IPS-NIHi11 (cell line): ENCODE data around the gene FREM1.

Experiments used
- DNase-seq: peaks from one replicate; pipeline ENCODE4 v3.0.0; 2012; ENCODE audit warnings: mixed read lengths, low spot score

FREM1 gene

GRCh38 chr9:14761584-14761983 is 148.6 kb downstream of the FREM1 start:
- no peak for DNase-seq

DNA sequence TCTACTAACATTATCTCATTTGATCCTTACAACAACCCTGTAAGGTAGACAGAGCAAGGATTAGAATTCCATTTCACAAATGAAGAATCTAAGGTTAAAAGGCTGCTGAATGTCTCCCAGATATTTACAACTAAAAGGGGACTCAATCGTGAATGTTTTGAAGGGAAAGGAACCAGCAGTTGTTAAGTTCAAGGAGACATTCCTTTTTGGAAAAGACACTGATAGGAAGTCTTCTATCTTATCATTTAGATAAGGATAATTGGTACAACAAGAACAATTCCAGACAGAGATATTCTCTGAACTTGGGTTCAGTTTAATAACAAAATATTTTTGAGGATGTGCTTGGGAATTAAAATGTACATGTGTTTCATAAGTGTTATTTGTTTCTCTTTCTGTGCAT is 150.2 kb downstream of the FREM1 start:
- no peak for DNase-seq

DNA sequence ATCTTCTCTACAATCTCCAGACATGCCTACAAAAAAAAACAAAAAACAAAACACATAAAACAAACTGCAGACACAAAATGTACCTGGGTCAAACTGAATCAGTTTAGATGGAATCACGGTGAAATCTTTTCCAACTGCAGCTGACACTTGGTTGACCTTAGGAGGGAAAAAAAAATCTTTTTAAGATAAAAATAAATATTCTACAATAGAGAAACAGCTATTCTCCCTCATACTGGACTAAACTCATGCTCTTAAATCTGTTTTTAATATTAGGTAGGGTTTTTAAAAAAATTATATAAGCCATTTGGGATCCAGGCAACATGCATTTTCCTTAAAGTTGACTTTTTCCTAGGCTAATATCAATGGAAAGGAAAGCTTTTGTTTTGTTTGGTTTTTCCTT is 153.9 kb downstream of the FREM1 start:
- no peak for DNase-seq

DNA sequence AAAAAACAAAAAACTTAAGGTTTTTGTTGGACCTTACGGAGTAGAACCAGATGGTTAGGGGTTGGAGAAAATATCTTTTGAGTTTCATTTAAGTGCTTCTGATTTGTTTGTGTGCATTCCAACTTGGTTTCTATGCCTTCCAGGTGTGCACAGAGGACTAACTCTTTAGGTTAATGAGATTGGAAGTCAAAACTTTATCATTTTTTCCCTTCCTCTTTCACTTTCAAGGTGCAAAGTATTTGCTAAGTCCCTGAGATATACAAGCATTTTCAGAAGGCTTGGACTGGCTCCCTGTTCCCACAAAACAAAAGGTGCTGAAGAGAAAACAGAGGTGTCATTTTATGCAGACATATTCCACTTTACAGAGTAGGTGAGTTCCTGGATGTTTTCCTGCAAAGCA is 157.4 kb downstream of the FREM1 start:
- DNase-seq, result no peak

- DNase-seq, result no peak
Measured at GRCh38 chr9:14752271-14752670, 158.0 kb downstream of the FREM1 start.

- DNase-seq, result no peak
Measured at GRCh38 chr9:14750821-14751220, 159.4 kb downstream of the FREM1 start.

GRCh38 chr9:14749741-14750211 is 160.5 kb downstream of the FREM1 start:
- DNase-seq, result no peak

- no peak for DNase-seq
Measured at GRCh38 chr9:14748373-14748772, 161.9 kb downstream of the FREM1 start.

DNA sequence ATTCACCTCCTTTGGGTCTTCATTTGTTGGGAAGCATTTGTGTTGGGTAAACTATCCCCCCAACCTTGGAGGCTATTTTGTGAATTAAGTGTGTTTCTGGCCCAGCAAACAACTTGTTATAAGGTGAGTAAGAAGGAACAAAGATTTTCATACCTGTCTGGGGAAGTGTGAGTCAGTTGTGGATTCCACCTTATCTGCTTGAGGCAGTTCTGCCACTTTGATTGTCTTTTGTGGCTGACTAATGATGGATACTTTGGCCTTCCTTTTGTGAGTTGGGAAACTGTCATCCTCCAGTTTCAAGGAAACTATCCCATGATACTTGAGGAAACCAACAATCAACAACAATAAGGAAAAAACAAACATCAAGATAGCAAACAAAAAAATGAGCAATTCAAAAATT is 163.1 kb downstream of the FREM1 start:
- DNase-seq, result no peak

GRCh38 chr9:14746626-14747025 is 163.6 kb downstream of the FREM1 start:
- no peak for DNase-seq

- no peak for DNase-seq
Measured at GRCh38 chr9:14744768-14745167, 165.5 kb downstream of the FREM1 start.

- DNase-seq, result no peak
Measured at GRCh38 chr9:14741369-14741768, 168.9 kb downstream of the FREM1 start.

DNA sequence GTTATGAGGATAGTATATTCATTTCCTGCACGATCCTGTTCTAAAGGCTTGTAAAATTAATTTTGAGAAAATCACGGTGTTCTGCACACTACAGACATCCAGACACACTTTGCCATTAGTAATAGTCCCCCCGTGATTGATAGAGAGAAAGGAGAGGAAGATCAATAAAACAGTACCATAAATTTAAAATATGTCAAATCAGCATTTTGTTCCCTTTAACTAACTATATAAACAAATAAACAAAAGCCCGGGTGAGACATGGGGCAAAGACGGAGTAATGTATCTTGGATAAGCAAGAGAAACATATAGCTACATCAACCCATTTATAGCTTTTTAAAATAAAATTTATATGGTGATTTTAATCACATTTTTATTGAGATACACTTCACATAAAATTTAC is 177.1 kb downstream of the FREM1 start:
- DNase-seq, result no peak

DNA sequence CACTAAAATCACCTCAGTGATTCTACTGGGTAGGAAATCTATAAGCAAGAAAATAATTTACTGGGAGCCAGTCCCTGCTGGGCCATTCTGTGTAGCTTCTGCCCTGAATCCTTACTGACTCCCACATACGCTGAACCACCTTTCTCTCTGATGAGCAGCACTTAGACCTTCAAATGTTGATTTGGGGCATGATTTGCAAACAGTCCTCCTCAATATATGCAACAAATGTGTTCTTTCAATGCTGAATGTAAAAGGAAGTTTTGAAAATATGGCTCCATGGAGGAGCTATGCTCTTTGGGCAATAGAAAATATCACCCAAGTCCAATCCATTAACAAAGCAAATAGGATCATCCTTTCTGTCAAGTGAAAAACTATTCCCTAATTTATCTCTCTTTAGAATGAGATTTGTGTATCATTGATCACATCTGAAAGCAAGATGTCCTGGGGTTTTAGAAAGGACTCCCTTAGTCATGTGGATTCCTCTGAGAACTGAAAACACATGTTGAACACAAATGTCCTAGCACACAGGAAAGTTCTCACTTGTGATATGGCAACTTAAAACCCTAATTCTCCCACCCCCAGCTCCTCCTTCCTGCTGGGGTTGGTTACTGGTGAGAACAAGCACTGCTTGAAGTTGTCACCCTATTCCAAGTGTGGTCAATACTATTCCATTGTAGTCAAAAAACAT is 178.8 kb downstream of the FREM1 start:
- no peak for DNase-seq

DNA sequence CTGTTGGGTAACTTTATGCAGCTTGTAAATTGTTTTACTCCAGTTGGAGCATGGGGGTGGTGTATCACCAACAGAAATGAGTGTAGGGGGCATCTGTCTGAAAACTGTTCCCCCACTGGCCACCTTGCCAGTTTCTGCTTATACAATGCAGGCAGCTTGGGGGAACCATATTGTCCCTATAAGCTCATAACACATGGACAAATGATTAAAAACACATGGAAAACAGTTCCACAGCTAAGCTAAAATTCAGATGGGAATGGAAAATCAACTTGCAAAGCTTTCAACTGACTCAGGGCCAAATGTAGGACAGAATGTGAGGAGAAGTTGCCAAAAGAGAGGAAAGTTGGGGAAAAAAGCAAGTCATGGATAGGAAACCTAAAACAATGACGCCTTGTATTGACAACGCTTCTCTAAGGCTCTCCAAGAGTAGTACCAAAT is 179.7 kb downstream of the FREM1 start:
- no peak for DNase-seq

DNA sequence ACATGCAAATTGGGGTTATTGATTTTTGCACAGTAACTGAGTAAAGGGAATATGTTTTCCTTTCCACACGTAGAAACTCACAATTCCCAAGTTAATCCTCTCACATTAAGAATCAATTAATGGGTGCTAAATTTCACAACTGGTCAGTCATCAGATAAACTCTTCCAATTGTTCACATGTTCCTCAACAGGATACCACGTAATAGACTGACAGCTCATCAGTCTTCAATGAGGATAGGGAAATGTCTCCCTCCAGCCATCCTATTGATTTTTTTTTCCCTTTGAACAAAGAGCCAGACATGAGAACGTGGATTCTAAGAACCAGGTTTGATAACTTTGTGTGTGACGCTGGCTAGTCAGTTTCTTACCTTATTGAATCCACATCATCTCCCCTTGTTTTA is 186.9 kb downstream of the FREM1 start:
- DNase-seq, result no peak

GRCh38 chr9:14722391-14723035 is 187.7 kb downstream of the FREM1 start, which contains the start of gene CER1:
Gene CER1 (minus strand): TSS chr9:14722733. CDS start chr9:14722672, 61 bp downstream.
- DNase-seq, result peak; percentile 42

- no peak for DNase-seq
Measured at GRCh38 chr9:14719231-14719923, 190.9 kb downstream of the FREM1 start.

GRCh38 chr9:14715102-14715501 is 195.1 kb downstream of the FREM1 start:
- DNase-seq, result no peak

GRCh38 chr9:14713187-14713767 is 197.0 kb downstream of the FREM1 start:
- DNase-seq, result no peak

GRCh38 chr9:14710804-14711203 is 199.4 kb downstream of the FREM1 start:
- no peak for DNase-seq

GRCh38 chr9:14706530-14707140 is 203.6 kb downstream of the FREM1 start:
- no peak for DNase-seq
